ENCODE data around the gene NFYA.

DNA sequence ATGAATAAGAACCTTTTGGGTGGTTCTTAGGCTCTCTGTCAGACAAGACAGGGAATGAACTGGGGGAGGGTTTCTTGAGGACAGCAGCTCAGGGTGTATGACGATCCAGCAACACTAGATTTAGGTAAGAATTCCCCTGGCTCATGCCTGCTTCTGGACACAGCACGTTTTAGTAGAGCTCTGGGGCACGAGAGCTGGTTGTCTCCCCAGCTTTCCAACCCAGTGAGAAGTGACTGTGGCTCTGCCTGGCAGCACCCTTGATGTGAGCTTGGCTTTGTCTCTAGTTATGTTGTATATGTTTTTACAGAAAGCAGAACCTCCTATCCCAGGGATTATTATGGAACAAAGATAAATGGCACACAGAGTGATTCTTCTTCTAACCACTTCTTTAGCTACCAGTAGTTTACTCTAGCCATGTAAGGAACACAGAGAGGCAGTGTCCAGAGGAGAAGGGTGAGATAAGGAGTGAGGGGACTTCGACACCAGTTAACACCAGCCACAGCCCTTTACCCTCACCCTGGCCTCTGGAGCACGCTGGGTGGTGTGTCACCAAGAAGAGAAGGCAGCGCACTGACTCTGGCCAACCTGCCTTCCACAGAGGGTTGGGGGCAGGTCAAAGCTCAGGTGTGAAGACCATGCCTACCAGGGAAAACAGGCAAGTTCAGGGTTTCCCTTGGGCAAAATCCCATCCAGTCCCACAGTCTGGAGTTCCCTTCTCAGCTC, 15.8 kb upstream of the NFYA start:
- TF ChIP-seq CTCF (IDR thresholded peaks at IDR 0.05; ENCODE audit: borderline replicate concordance, extremely low read depth, low read length, poor library complexity, severe bottlenecking) (no peak), EZH2 (IDR thresholded peaks at IDR 0.05; ENCODE audit: borderline replicate concordance, low read depth, low read length, severe bottlenecking) (no peak)
